Sigmoid colon (tissue), 7 donors: Measurements from ENCODE around the gene CEP128. TPM values are rescaled to one million over a fixed set of nuclear protein-coding genes. Genes with fewer than 3 reads are reported as not detected.
A peak's percentile ranks its signal among the peaks of the same experiment; 100 is the strongest.

Experiments used
- DNase-seq: peaks from one replicate; pipeline ENCODE4 v3.0.0-alpha.2; 2019
- H3K27ac ChIP-seq, 4 donors: fragments of 200-600 bp; sonication (generic); one replicate each; pipeline ENCODE4 v1.5.1; 2016 to 2019; ENCODE audit warnings: mild to moderate bottlenecking in 1 of 4
- H3K27me3 ChIP-seq, 3 donors: fragments of 200-600 bp; sonication (generic); one replicate each; pipeline ENCODE4 v1.5.1; 2019; ENCODE audit warnings: mild to moderate bottlenecking in 1 of 3
- H3K36me3 ChIP-seq, 4 donors: fragments of 200-600 bp; sonication (generic); one replicate each; pipeline ENCODE4 v1.5.1; 2016 to 2019
- H3K4me1 ChIP-seq, 4 donors: fragments of 200-600 bp; sonication (generic); one replicate each; pipeline ENCODE4 v1.5.1; 2017 to 2019
- H3K4me3 ChIP-seq, 4 donors: fragments of 200-600 bp; sonication (generic); one replicate each; pipeline ENCODE4 v1.5.1; 2017 to 2019; ENCODE audit warnings: mild to moderate bottlenecking in 2 of 4, moderate library complexity in 1 of 4
- H3K9me3 ChIP-seq, 4 donors: fragments of 200-600 bp in 3 of 4; sonication (generic) in 3 of 4; one replicate each; pipeline versions ENCODE4 v1.5.1 to v1.6.1; 2013 to 2019
- EP300 ChIP-seq, 4 donors: sonication (generic); formaldehyde crosslinking; IDR thresholded peaks; one replicate each; pipeline ENCODE4 v1.6.1; 2017; ENCODE audit warnings: antibody characterized with exemption in 4 of 4
- POLR2A ChIP-seq, 2 donors: fragments of 450-650 bp; IDR thresholded peaks; one replicate each; pipeline ENCODE4 v1.6.1; 2016; ENCODE audit warnings: antibody characterized with exemption in 2 of 2, mild to moderate bottlenecking in 2 of 2, moderate library complexity in 2 of 2
- POLR2AphosphoS5 ChIP-seq, 4 donors: sonication (generic); formaldehyde crosslinking; IDR thresholded peaks; one replicate each; pipeline ENCODE4 v1.6.1; 2017; ENCODE audit warnings: antibody characterized with exemption in 4 of 4
- WGBS, 2 donors: extraction: QIAGEN DNeasy Blood & Tissue Kit; methylation state at CpG; one replicate each; pipeline ENCODE4 v1.1.7; 2013; 5-methylcytosine and 5-hydroxymethylcytosine counted together
- intact Hi-C: fragments of 100-400 bp; cut with DNase I; formaldehyde crosslinking; loops from one replicate; pipeline ENCODE4 v1.15.1; 2023
- polyA plus RNA-seq, 3 donors: library from polyadenylated mRNA; stranded (reverse); fragments of 200-250 nt; gene quantifications; one replicate each; pipeline ENCODE4 v1.2.3, GENCODE V29; 2013
- total RNA-seq, 4 donors: library from RNA; depleted of rRNA; stranded (reverse); fragments of >200 nt; gene quantifications; one replicate each; pipeline ENCODE4 v1.1.0, GENCODE V29; 2016
- TF ChIP-seq, protein P1 (sequence below), 4 experiments: fragments of 450-650 bp in 3 of 4; fragments of 200-600 bp in 1 of 4; IDR thresholded peaks; one replicate each; pipeline ENCODE4 v1.5.1; 2016 to 2019; ENCODE audit warnings: antibody characterized with exemption in 4 of 4, mild to moderate bottlenecking in 3 of 4, moderate library complexity in 2 of 4
- donor health status: healthy with polysubstance abuse.
- donor health status: Bipolar disorder and iron deficiency.
- donor health status: healthy.

CEP128 gene
- total and polyA plus RNA-seq, 7 donors: 0.60 to 16.6 (median 8.3) TPM

DNA sequence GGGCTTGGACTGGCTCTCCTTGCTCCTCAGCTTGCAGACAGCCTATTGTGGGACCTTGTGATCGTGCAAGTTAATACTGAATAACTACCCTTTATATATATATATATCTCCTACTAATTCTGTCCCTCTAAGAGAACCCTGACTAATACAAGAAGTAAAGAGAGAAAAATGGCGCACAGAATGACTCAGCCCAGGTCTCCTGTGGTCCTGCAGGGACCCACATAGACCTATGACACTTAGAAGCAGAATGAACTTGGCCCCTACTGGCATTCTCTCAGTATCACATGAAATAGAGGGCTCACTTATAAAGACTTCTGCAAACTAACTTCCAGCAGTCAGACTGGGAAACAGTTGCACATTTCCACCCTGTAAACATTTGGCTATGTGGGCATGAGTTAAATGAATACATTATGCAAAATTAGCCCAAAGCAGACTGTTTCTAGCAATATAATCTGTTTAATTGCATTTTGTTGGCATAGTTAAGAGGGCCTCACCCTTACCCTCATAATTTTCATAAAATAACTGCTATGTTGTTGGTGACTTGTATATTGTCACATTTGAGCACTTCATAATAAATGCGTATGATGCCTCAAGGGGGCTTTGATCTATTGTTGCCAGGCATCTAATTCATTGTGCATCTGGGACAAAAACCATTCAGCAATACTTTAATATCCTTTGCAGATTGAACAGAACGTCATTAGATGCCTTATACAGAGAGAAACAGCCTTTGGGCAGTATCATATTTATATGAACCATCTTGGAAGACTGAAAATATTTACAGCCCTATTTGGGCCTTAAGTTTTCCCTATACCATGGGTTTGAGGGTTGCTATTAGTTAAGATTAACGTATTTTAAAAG is 380.5 kb downstream of the CEP128 start:
- Histone ChIP-seq H3K27ac (no peak overlapping the region), H3K4me1 (no peaks in the 10 kb centered on the region), H3K9me3 (no peaks in the 10 kb centered on the region), H3K36me3 (no peaks in the 10 kb centered on the region), H3K27me3 (no peaks in the 10 kb centered on the region), H3K4me3 (no peak overlapping the region)
- no peak for TF ChIP-seq POLR2A (IDR thresholded peaks at IDR 0.05)
- TF ChIP-seq EP300 (IDR thresholded peaks at IDR 0.05): no peak
- no peak for TF ChIP-seq POLR2AphosphoS5 (IDR thresholded peaks at IDR 0.05)
- intact Hi-C loops: no loop called here
- no peak for DNase-seq
- WGBS, 2 donors: 92 to 94% methylated on average over 5 of the region's 5 CpGs

DNA sequence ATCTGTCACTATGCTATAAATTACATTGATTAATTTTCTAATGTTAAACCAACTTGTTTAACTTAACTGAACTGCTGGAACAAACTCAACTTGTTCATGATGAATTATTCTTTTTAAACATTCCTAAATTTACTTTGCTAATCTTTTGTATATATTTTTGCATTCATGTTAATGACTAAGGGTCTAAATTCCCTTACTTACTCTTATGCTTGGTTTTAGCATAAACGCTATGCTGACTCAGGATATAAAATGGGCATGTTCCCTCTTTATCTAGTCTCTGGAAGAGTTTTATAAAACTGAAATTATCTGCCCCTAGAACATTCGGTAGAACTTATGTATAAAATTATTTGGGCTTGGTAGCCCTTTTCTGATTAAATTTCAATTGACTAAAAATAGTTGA is 387.4 kb downstream of the CEP128 start:
- DNase-seq: no peak
- 88 to 90% methylated on average over 2 of the region's 2 CpGs for WGBS, 2 donors
- Histone ChIP-seq H3K27me3 (no peaks in the 10 kb centered on the region), H3K36me3 (no peaks in the 10 kb centered on the region), H3K4me1 (no peaks in the 10 kb centered on the region), H3K9me3 (no peaks in the 10 kb centered on the region), H3K4me3 (no peak overlapping the region), H3K27ac (no peak overlapping the region)
- TF ChIP-seq EP300 (IDR thresholded peaks at IDR 0.05): no peak
- no peak for TF ChIP-seq POLR2AphosphoS5 (IDR thresholded peaks at IDR 0.05)
- no peak for TF ChIP-seq POLR2A (IDR thresholded peaks at IDR 0.05)
- intact Hi-C loops: no loop called here

DNA sequence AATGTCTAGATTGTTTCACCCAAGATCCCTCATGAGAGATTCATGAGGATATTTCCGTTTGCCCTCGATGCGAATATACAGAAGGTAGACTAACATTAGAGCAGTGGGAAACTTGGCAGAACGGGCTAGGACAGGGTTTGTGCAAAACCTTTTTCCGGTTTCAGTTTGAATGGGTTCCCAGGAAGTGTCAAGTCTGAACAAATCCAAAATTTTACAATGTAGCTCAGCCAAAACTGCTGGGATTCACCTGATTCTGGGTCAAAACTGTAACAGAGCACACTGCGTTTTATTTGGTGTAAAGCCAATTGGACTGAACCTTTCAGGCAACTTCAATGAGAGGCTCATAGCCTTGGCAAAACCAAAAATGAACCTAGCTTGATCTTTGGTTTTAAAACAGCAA is 392.4 kb downstream of the CEP128 start:
- intact Hi-C loops: no loop called here
- 91 to 92% methylated on average over 6 of the region's 6 CpGs for WGBS, 2 donors
- Histone ChIP-seq H3K9me3 (no peaks in the 10 kb centered on the region), H3K27me3 (no peaks in the 10 kb centered on the region), H3K4me3 (no peak overlapping the region), H3K27ac (peak overlapping the region in 1 of 4 donors; percentile 33), H3K4me1 (no peaks in the 10 kb centered on the region), H3K36me3 (no peaks in the 10 kb centered on the region)
- no peak for DNase-seq
- TF ChIP-seq POLR2A (IDR thresholded peaks at IDR 0.05) (no peak), POLR2AphosphoS5 (IDR thresholded peaks at IDR 0.05) (no peak), EP300 (IDR thresholded peaks at IDR 0.05) (no peak)
- TF ChIP-seq, protein P1, sequence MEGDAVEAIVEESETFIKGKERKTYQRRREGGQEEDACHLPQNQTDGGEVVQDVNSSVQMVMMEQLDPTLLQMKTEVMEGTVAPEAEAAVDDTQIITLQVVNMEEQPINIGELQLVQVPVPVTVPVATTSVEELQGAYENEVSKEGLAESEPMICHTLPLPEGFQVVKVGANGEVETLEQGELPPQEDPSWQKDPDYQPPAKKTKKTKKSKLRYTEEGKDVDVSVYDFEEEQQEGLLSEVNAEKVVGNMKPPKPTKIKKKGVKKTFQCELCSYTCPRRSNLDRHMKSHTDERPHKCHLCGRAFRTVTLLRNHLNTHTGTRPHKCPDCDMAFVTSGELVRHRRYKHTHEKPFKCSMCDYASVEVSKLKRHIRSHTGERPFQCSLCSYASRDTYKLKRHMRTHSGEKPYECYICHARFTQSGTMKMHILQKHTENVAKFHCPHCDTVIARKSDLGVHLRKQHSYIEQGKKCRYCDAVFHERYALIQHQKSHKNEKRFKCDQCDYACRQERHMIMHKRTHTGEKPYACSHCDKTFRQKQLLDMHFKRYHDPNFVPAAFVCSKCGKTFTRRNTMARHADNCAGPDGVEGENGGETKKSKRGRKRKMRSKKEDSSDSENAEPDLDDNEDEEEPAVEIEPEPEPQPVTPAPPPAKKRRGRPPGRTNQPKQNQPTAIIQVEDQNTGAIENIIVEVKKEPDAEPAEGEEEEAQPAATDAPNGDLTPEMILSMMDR (IDR thresholded peaks at IDR 0.05): no peak

DNA sequence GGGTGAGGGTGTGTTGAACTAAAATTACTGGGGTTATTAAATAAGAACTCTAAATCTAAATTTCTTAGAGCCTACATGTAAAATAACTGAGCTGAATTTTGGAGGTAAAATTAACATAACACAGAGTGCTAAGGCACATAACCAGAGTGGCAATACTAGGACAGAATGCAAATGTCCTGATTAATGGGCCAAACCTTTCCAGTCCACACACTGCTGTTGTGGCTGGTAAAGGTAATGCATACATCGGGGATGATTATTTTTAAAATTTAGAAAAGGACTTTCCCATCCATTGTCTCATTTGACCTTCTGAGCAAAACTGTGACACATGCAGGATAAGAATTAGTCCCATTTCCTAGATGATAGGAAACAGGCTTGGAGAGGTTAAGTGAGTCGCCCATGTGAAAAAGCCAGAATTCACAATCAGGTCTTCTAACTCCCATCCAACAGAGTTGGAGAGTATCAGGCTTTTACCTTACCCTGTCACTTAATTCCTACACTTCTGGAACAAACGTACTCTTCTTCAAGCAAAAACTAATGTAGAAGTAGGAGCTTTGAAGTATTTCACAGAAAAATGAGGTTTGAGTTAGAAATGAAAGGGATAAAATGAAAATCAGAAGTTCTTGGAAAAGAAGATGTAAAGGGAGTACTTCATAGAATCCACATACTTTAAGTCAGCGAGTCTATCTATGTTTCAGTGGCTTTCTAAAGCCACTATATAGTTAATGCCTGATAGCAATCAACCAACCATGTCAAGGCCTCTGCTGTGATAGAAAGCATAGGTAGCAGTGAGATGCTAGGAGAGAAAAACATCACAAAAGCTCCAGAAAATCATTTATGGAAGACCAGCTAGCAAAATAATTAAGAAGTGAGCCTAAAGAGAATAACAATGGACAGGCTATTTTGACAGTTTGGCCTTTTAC is 395.3 kb downstream of the CEP128 start:
- Histone ChIP-seq H3K4me1 (no peaks in the 10 kb centered on the region), H3K27me3 (no peaks in the 10 kb centered on the region), H3K36me3 (no peaks in the 10 kb centered on the region), H3K27ac (no peak overlapping the region), H3K4me3 (no peak overlapping the region), H3K9me3 (no peaks in the 10 kb centered on the region)
- no peak for DNase-seq
- no peak for TF ChIP-seq POLR2A (IDR thresholded peaks at IDR 0.05)
- TF ChIP-seq POLR2AphosphoS5 (IDR thresholded peaks at IDR 0.05): no peak
- no peak for TF ChIP-seq EP300 (IDR thresholded peaks at IDR 0.05)
- TF ChIP-seq, protein P1 (IDR thresholded peaks at IDR 0.05): no peak
- intact Hi-C loops: no loop called here
- 89 to 92% methylated on average over 4 of the region's 4 CpGs for WGBS, 2 donors

DNA sequence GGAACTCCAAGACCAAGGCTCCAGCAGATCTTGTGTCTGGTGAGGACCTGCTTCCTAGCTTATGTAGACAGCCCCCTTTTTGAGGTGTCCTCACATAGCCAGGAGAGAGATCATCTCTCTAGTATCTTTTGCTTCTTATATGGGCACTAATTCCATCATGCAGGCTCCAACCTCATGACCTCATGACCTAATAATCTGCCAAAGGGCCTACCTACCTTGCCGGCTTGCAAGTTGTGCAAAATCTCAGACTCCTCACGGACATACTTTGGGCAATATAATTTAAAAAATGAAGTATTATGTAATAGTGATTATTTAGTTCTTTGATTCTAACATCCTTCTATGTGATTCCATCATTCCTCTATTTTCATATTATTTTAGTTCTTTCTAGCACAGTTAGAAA is 397.2 kb downstream of the CEP128 start:
- Histone ChIP-seq H3K36me3 (no peaks in the 10 kb centered on the region), H3K4me1 (no peaks in the 10 kb centered on the region), H3K27ac (no peak overlapping the region), H3K27me3 (no peaks in the 10 kb centered on the region), H3K9me3 (no peaks in the 10 kb centered on the region), H3K4me3 (no peak overlapping the region)
- intact Hi-C loops: no loop called here
- DNase-seq: no peak
- 93 to 97% methylated on average over 2 of the region's 2 CpGs for WGBS, 2 donors
- TF ChIP-seq EP300 (IDR thresholded peaks at IDR 0.05) (no peak), POLR2A (IDR thresholded peaks at IDR 0.05) (no peak), POLR2AphosphoS5 (IDR thresholded peaks at IDR 0.05) (no peak)
- TF ChIP-seq, protein P1 (IDR thresholded peaks at IDR 0.05): no peak
